ENCODE measurements around the gene SYT3. TPM values are rescaled to one million over a fixed set of nuclear protein-coding genes. Genes with fewer than 3 reads are reported as not detected.
"Not testable (repeated sequence)": the region's sequence is repeated elsewhere in the genome, so short reads cannot be mapped to it uniquely, and the experiment has no call there.

SYT3 gene
- total RNA-seq, 1 donor from 2014 or later: 0.38 TPM

DNA sequence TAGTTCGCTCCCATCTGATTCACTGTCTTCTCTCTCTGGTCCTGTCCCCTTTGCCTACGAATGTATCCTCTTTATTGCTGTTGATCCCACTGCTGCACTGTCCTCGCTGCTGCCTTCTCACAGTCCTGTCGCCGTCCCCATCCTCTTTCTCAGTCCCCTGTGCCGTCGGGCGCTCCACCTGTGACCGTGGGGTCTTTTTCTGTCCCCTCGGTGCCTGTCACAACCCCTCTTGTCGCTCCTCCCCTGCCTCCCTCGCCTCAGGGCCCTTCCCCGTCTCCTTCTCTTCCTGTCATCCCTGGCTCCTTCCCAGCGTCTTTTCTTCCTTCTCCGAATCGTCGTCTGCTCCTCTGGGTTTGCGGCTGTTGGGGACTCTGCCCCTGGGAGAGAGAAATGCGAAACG is 32.3 kb downstream of the SYT3 start:
- Mint-ChIP-seq H3K9me3 (ENCODE audit: unreplicated experiment) (peaks cover 10% of the 10 kb centered on the region), H3K4me1 (ENCODE audit: unreplicated experiment) (peaks cover 6% of the 10 kb centered on the region), H3K27me3 (ENCODE audit: unreplicated experiment) (peaks cover 2% of the 10 kb centered on the region), H3K4me3 (ENCODE audit: unreplicated experiment) (no peak overlapping the region), H3K27ac (ENCODE audit: unreplicated experiment) (no peak overlapping the region), H3K36me3 (ENCODE audit: unreplicated experiment) (no peaks in the 10 kb centered on the region)
- DNase-seq (ENCODE audit: extremely low spot score, unreplicated experiment): no peak
- TF ChIP-seq, protein P1, sequence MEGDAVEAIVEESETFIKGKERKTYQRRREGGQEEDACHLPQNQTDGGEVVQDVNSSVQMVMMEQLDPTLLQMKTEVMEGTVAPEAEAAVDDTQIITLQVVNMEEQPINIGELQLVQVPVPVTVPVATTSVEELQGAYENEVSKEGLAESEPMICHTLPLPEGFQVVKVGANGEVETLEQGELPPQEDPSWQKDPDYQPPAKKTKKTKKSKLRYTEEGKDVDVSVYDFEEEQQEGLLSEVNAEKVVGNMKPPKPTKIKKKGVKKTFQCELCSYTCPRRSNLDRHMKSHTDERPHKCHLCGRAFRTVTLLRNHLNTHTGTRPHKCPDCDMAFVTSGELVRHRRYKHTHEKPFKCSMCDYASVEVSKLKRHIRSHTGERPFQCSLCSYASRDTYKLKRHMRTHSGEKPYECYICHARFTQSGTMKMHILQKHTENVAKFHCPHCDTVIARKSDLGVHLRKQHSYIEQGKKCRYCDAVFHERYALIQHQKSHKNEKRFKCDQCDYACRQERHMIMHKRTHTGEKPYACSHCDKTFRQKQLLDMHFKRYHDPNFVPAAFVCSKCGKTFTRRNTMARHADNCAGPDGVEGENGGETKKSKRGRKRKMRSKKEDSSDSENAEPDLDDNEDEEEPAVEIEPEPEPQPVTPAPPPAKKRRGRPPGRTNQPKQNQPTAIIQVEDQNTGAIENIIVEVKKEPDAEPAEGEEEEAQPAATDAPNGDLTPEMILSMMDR (IDR thresholded peaks at IDR 0.05): no peak

DNA sequence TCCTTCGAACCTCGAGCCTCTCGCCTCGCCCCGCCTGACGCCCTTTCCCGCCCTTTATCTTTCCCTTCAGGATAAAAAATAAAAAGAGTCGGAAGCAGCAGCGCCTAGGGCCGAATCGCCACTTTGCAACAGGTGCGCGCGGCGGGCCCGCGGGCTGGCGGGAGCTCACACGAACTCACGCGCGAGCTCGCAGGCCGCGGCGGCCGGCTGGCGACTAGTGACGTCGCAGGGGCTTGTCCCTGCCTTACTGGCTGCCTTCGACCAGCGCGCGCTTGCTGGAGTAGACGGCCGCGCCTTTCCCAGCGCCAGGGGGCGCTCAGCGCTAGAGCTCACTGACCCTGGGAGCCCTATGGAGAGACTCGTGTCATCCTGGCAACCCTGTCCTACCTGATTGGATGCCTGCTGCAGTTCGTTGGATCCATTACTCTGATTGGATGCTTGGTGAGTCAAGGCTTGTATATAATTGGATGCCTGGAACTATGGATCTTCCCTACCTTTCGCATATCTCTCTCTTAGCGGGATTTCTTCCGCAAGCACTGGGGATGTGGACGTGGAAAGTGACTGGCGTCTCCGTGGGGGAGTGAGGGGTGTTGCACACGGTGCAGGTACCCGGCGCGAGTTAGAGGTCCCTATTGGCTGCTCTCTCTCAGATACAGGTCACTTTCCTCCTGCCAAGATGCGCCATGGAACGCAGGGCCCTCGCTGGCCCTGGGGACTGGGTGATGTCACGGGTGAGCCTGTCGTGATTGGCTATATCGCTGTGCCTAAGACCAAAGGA is 33.4 kb downstream of the SYT3 start:
- H3K4me1 Mint-ChIP-seq (ENCODE audit: unreplicated experiment); H3K4me3 Mint-ChIP-seq (ENCODE audit: unreplicated experiment); H3K27me3 Mint-ChIP-seq (ENCODE audit: unreplicated experiment); DNase-seq (ENCODE audit: extremely low spot score, unreplicated experiment); H3K36me3 Mint-ChIP-seq (ENCODE audit: unreplicated experiment); H3K27ac Mint-ChIP-seq (ENCODE audit: unreplicated experiment): not testable (repeated sequence)
- peaks cover 10% of the 10 kb centered on the region for H3K9me3 Mint-ChIP-seq (ENCODE audit: unreplicated experiment)

DNA sequence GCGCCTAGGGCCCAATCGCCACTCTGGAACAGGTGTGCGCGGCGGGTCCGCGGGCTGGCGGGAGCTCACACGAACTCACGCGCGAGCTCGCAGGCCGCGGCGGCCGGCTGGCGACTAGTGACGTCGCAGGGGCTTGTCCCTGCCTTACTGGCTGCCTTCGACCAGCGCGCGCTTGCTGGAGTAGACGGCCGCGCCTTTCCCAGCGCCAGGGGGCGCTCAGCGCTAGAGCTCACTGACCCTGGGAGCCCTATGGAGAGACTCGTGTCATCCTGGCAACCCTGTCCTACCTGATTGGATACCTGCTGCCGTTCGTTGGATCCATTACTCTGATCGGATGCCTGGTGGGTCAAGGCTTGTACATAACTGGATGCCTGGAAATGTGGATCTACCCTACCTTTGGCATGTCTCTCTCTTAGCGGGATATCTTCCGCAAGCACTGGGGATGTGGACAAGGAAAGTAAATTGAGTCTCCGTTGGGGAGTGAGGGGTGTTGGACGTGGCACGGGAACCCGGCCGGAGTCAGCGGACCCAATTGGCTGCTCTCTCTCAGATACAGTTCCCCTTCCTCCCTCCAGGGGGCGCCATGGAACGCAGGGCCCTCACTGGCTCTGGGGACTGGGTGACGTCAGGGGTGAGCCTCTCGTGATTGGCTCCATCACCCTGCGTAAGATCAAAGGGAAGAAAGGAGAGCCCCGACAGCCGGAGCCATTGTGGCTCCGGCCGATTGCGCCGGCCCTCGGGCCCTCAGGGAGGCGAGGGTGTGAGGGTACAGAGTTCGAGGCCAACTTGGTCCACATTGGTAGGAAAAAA is 35.2 kb downstream of the SYT3 start:
- not testable (repeated sequence) for H3K4me3 Mint-ChIP-seq (ENCODE audit: unreplicated experiment); H3K9me3 Mint-ChIP-seq (ENCODE audit: unreplicated experiment); H3K27ac Mint-ChIP-seq (ENCODE audit: unreplicated experiment); H3K36me3 Mint-ChIP-seq (ENCODE audit: unreplicated experiment); H3K4me1 Mint-ChIP-seq (ENCODE audit: unreplicated experiment); H3K27me3 Mint-ChIP-seq (ENCODE audit: unreplicated experiment); DNase-seq (ENCODE audit: extremely low spot score, unreplicated experiment)

DNA sequence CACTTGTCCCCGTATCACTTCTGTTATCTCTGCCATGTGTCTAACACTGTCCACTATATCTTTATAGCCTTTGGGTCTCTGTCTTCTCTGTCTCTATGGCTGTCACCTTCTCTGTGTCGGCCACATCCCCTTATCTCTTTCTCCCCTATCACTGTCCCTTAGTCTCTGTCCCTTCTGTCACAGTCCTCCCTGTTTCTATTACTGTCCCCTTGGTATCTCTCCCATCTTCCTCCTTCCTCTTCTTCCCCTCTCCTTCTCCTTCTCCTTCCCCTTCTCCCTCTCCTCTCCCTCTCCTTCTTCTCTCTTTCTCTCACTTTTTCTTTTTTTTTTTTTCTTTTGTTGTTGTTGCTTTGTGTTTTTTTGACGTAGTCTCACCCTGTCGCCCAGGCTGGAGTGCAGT is 36.7 kb downstream of the SYT3 start:
- no peak overlapping the region for H3K27ac Mint-ChIP-seq (ENCODE audit: unreplicated experiment)
- peaks cover 2% of the 10 kb centered on the region for H3K27me3 Mint-ChIP-seq (ENCODE audit: unreplicated experiment)
- TF ChIP-seq, protein P1 (IDR thresholded peaks at IDR 0.05): no peak
- no peak overlapping the region for H3K4me3 Mint-ChIP-seq (ENCODE audit: unreplicated experiment)
- H3K9me3 Mint-ChIP-seq (ENCODE audit: unreplicated experiment): no peaks in the 10 kb centered on the region
- H3K4me1 Mint-ChIP-seq (ENCODE audit: unreplicated experiment): no peaks in the 10 kb centered on the region
- no peaks in the 10 kb centered on the region for H3K36me3 Mint-ChIP-seq (ENCODE audit: unreplicated experiment)
- no peak for DNase-seq (ENCODE audit: extremely low spot score, unreplicated experiment)

DNA sequence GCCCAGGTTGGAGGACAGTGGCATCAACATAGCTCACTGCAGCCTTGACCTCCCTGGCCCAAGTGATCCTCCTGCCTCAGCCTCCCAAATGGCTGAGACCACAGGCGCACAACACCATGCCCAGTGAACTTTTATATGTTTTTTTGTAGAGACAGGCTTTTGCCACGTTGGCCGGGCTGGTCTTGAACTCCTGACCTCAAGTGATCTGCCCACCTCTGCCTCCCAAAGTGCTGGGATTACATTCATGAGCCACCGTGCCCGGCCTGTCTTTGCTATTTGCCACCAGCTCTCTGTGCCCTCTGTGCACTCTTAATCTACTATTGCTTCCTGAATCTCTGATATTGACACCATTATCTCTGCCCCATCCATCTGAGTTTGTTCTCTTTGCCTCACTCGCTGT is 37.2 kb downstream of the SYT3 start:
- no peaks in the 10 kb centered on the region for H3K36me3 Mint-ChIP-seq (ENCODE audit: unreplicated experiment)
- no peak overlapping the region for H3K27ac Mint-ChIP-seq (ENCODE audit: unreplicated experiment)
- no peak overlapping the region for H3K4me3 Mint-ChIP-seq (ENCODE audit: unreplicated experiment)
- TF ChIP-seq, protein P1 (IDR thresholded peaks at IDR 0.05): no peak
- H3K4me1 Mint-ChIP-seq (ENCODE audit: unreplicated experiment): no peaks in the 10 kb centered on the region
- no peaks in the 10 kb centered on the region for H3K9me3 Mint-ChIP-seq (ENCODE audit: unreplicated experiment)
- peaks cover 2% of the 10 kb centered on the region for H3K27me3 Mint-ChIP-seq (ENCODE audit: unreplicated experiment)
- no peak for DNase-seq (ENCODE audit: extremely low spot score, unreplicated experiment)

DNA sequence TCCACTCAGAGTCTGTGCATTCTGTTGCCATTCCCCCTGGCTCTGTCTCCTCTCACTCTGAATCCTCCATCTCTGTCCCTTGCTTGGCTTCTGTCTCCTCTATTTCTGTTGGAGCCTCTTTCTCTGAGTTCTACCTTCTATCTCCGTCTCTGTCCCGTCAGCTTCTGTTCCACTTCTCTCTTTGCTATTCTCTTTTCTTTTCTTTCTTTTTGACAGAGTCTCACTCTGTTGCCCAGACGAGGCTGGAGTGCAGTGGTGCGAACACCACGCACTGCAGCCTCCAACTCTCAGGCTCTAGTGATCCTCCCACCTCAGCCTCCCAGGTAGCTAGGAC is 37.6 kb downstream of the SYT3 start:
- Mint-ChIP-seq H3K4me1 (ENCODE audit: unreplicated experiment) (no peaks in the 10 kb centered on the region), H3K27me3 (ENCODE audit: unreplicated experiment) (peaks cover 2% of the 10 kb centered on the region), H3K27ac (ENCODE audit: unreplicated experiment) (no peak overlapping the region), H3K36me3 (ENCODE audit: unreplicated experiment) (no peaks in the 10 kb centered on the region), H3K4me3 (ENCODE audit: unreplicated experiment) (no peak overlapping the region), H3K9me3 (ENCODE audit: unreplicated experiment) (no peaks in the 10 kb centered on the region)
- DNase-seq (ENCODE audit: extremely low spot score, unreplicated experiment): no peak
- TF ChIP-seq, protein P1 (IDR thresholded peaks at IDR 0.05): no peak
